ENCODE measurements around the gene ASL. TPM values are rescaled to one million over a fixed set of nuclear protein-coding genes. Genes with fewer than 3 reads are reported as not detected.
"Not testable (repeated sequence)": the region's sequence is repeated elsewhere in the genome, so short reads cannot be mapped to it uniquely, and the experiment has no call there.

The ASL gene
- 21.3 TPM for polyA plus RNA-seq (2013)

GRCh38 chr7:66075590-66076461, at the start of gene ASL:
ASL (plus strand) TSS chr7:66075819; CDS start chr7:66076082, 263 bp downstream.
- Histone ChIP-seq H3K9me3 (ENCODE audit: control extremely low read depth in 1 of 5, control insufficient read depth in 4 of 5, insufficient read depth in 2 of 5, low read depth in 1 of 5, low read length in 4 of 5) (no peaks in the 10 kb centered on the region), H3K27ac (ENCODE audit: insufficient read depth in 1 of 2, low read depth in 1 of 2, low read length in 2 of 2, poor library complexity in 1 of 2, severe bottlenecking in 2 of 2) (peak within 1 kb of the TSS; percentile 50 to 73), H3K4me3 (ENCODE audit: control insufficient read depth in 1 of 7, extremely low read depth in 1 of 7, insufficient read depth in 4 of 7, low read depth in 2 of 7, low read length in 6 of 7) (peak within 1 kb of the TSS; percentile 75 to 92 (median 87)), H3K36me3 (ENCODE audit: control insufficient read depth in 4 of 4, insufficient read depth in 4 of 4, low read length in 3 of 4) (peaks cover 0 to 9% (median 2%) of the 10 kb centered on the region in 4 experiments), H3K4me1 (ENCODE audit: control extremely low read depth in 1 of 4, control insufficient read depth in 4 of 4, insufficient read depth in 4 of 4, low read length in 3 of 4) (peaks cover 0 to 17% (median 14%) of the 10 kb centered on the region in 4 experiments), H3K27me3 (replicated peaks in 2 of 5; ENCODE audit: control insufficient read depth in 4 of 5, insufficient read depth in 5 of 5, low read length in 4 of 5) (no peaks in the 10 kb centered on the region)
- WGBS (ENCODE audit: insufficient coverage): 0% methylated on average over 46 of the region's 67 CpGs
- ChIA-PET CTCF (interaction anchor here (1.6 kb wide), 1 partner anchor 39 kb away, joined by 4 read pairs; the partner anchor contains the start of gene CRCP), POLR2A (interaction anchor here (0.8 kb wide), 1 partner anchor 25 kb away, joined by 3 read pairs; no protein-coding TSS in a partner anchor)
- DNase-seq: peak; percentile 82 to 88 (median 84)

- POLR2A ChIA-PET; H3K9me3 ChIP-seq (ENCODE audit: control extremely low read depth in 1 of 5, control insufficient read depth in 4 of 5, insufficient read depth in 2 of 5, low read depth in 1 of 5, low read length in 4 of 5); H3K27ac ChIP-seq (ENCODE audit: insufficient read depth in 1 of 2, low read depth in 1 of 2, low read length in 2 of 2, poor library complexity in 1 of 2, severe bottlenecking in 2 of 2); H3K4me3 ChIP-seq (ENCODE audit: control insufficient read depth in 1 of 7, extremely low read depth in 1 of 7, insufficient read depth in 4 of 7, low read depth in 2 of 7, low read length in 6 of 7); H3K36me3 ChIP-seq (ENCODE audit: control insufficient read depth in 4 of 4, insufficient read depth in 4 of 4, low read length in 3 of 4); CTCF ChIA-PET; DNase-seq; H3K4me1 ChIP-seq (ENCODE audit: control extremely low read depth in 1 of 4, control insufficient read depth in 4 of 4, insufficient read depth in 4 of 4, low read length in 3 of 4); H3K27me3 ChIP-seq (replicated peaks in 2 of 5; ENCODE audit: control insufficient read depth in 4 of 5, insufficient read depth in 5 of 5, low read length in 4 of 5): not testable (repeated sequence)
- no CpG with 5 or more reads among the region's 3 CpGs for WGBS (ENCODE audit: insufficient coverage)
Observed at GRCh38 chr7:66028342-66028741, 47.3 kb upstream of the ASL start.

GRCh38 chr7:66033471-66034385, 41.9 kb upstream of the ASL start:
- peaks cover 0 to 6% (median 2%) of the 10 kb centered on the region in 4 experiments for H3K4me1 ChIP-seq (ENCODE audit: control extremely low read depth in 1 of 4, control insufficient read depth in 4 of 4, insufficient read depth in 4 of 4, low read length in 3 of 4)
- WGBS (ENCODE audit: insufficient coverage): 92% methylated on average over 4 of the region's 7 CpGs
- H3K27me3 ChIP-seq (replicated peaks in 2 of 5; ENCODE audit: control insufficient read depth in 4 of 5, insufficient read depth in 5 of 5, low read length in 4 of 5): no peaks in the 10 kb centered on the region
- H3K4me3 ChIP-seq (ENCODE audit: control insufficient read depth in 1 of 7, extremely low read depth in 1 of 7, insufficient read depth in 4 of 7, low read depth in 2 of 7, low read length in 6 of 7): no peak overlapping the region
- no peak for DNase-seq
- no peaks in the 10 kb centered on the region for H3K36me3 ChIP-seq (ENCODE audit: control insufficient read depth in 4 of 4, insufficient read depth in 4 of 4, low read length in 3 of 4)
- H3K9me3 ChIP-seq (ENCODE audit: control extremely low read depth in 1 of 5, control insufficient read depth in 4 of 5, insufficient read depth in 2 of 5, low read depth in 1 of 5, low read length in 4 of 5): no peaks in the 10 kb centered on the region
- H3K27ac ChIP-seq (ENCODE audit: insufficient read depth in 1 of 2, low read depth in 1 of 2, low read length in 2 of 2, poor library complexity in 1 of 2, severe bottlenecking in 2 of 2): no peak overlapping the region
- ChIA-PET CTCF (no interaction called here), POLR2A (no interaction called here)

- DNase-seq; CTCF ChIA-PET; H3K4me3 ChIP-seq (ENCODE audit: control insufficient read depth in 1 of 7, extremely low read depth in 1 of 7, insufficient read depth in 4 of 7, low read depth in 2 of 7, low read length in 6 of 7); H3K27me3 ChIP-seq (replicated peaks in 2 of 5; ENCODE audit: control insufficient read depth in 4 of 5, insufficient read depth in 5 of 5, low read length in 4 of 5); H3K4me1 ChIP-seq (ENCODE audit: control extremely low read depth in 1 of 4, control insufficient read depth in 4 of 4, insufficient read depth in 4 of 4, low read length in 3 of 4); H3K36me3 ChIP-seq (ENCODE audit: control insufficient read depth in 4 of 4, insufficient read depth in 4 of 4, low read length in 3 of 4); H3K27ac ChIP-seq (ENCODE audit: insufficient read depth in 1 of 2, low read depth in 1 of 2, low read length in 2 of 2, poor library complexity in 1 of 2, severe bottlenecking in 2 of 2); H3K9me3 ChIP-seq (ENCODE audit: control extremely low read depth in 1 of 5, control insufficient read depth in 4 of 5, insufficient read depth in 2 of 5, low read depth in 1 of 5, low read length in 4 of 5); POLR2A ChIA-PET: not testable (repeated sequence)
- WGBS (ENCODE audit: insufficient coverage): no CpG with 5 or more reads among the region's 1 CpG
Observed at GRCh38 chr7:66034436-66035010, 41.1 kb upstream of the ASL start.

GRCh38 chr7:66036382-66036781, 39.2 kb upstream of the ASL start:
- DNase-seq: no peak
- Histone ChIP-seq H3K9me3 (ENCODE audit: control extremely low read depth in 1 of 5, control insufficient read depth in 4 of 5, insufficient read depth in 2 of 5, low read depth in 1 of 5, low read length in 4 of 5) (no peaks in the 10 kb centered on the region), H3K27me3 (replicated peaks in 2 of 5; ENCODE audit: control insufficient read depth in 4 of 5, insufficient read depth in 5 of 5, low read length in 4 of 5) (no peaks in the 10 kb centered on the region), H3K36me3 (ENCODE audit: control insufficient read depth in 4 of 4, insufficient read depth in 4 of 4, low read length in 3 of 4) (no peaks in the 10 kb centered on the region), H3K27ac (ENCODE audit: insufficient read depth in 1 of 2, low read depth in 1 of 2, low read length in 2 of 2, poor library complexity in 1 of 2, severe bottlenecking in 2 of 2) (no peak overlapping the region), H3K4me3 (ENCODE audit: control insufficient read depth in 1 of 7, extremely low read depth in 1 of 7, insufficient read depth in 4 of 7, low read depth in 2 of 7, low read length in 6 of 7) (no peak overlapping the region), H3K4me1 (ENCODE audit: control extremely low read depth in 1 of 4, control insufficient read depth in 4 of 4, insufficient read depth in 4 of 4, low read length in 3 of 4) (peaks cover 0 to 3% (median 0%) of the 10 kb centered on the region in 4 experiments)
- WGBS (ENCODE audit: insufficient coverage): no CpG with 5 or more reads among the region's 3 CpGs
- ChIA-PET POLR2A (interaction anchor here (0.6 kb wide), 1 partner anchor 927 kb away, joined by 6 read pairs; no protein-coding TSS in a partner anchor), CTCF (interaction anchor here (0.6 to 1.0 kb wide), 2 partner anchors 8 to 1341 kb away, joined by 3 read pairs; no protein-coding TSS in a partner anchor)

GRCh38 chr7:66036788-66037187, 38.8 kb upstream of the ASL start:
- POLR2A ChIA-PET: interaction anchor here (0.6 kb wide), 1 partner anchor 926 kb away, joined by 6 read pairs; no protein-coding TSS in a partner anchor
- CTCF ChIA-PET: interaction anchor here (0.6 to 1.0 kb wide), 2 partner anchors 8 to 1341 kb away, joined by 3 read pairs; no protein-coding TSS in a partner anchor
- Histone ChIP-seq H3K36me3 (ENCODE audit: control insufficient read depth in 4 of 4, insufficient read depth in 4 of 4, low read length in 3 of 4) (no peaks in the 10 kb centered on the region), H3K27me3 (replicated peaks in 2 of 5; ENCODE audit: control insufficient read depth in 4 of 5, insufficient read depth in 5 of 5, low read length in 4 of 5) (no peaks in the 10 kb centered on the region), H3K4me1 (ENCODE audit: control extremely low read depth in 1 of 4, control insufficient read depth in 4 of 4, insufficient read depth in 4 of 4, low read length in 3 of 4) (peaks cover 0 to 3% (median 0%) of the 10 kb centered on the region in 4 experiments), H3K4me3 (ENCODE audit: control insufficient read depth in 1 of 7, extremely low read depth in 1 of 7, insufficient read depth in 4 of 7, low read depth in 2 of 7, low read length in 6 of 7) (no peak overlapping the region), H3K27ac (ENCODE audit: insufficient read depth in 1 of 2, low read depth in 1 of 2, low read length in 2 of 2, poor library complexity in 1 of 2, severe bottlenecking in 2 of 2) (no peak overlapping the region), H3K9me3 (ENCODE audit: control extremely low read depth in 1 of 5, control insufficient read depth in 4 of 5, insufficient read depth in 2 of 5, low read depth in 1 of 5, low read length in 4 of 5) (no peaks in the 10 kb centered on the region)
- 88% methylated on average over 6 of the region's 7 CpGs for WGBS (ENCODE audit: insufficient coverage)
- no peak for DNase-seq
